ENCODE measurements around the gene RNPS1.

DNA sequence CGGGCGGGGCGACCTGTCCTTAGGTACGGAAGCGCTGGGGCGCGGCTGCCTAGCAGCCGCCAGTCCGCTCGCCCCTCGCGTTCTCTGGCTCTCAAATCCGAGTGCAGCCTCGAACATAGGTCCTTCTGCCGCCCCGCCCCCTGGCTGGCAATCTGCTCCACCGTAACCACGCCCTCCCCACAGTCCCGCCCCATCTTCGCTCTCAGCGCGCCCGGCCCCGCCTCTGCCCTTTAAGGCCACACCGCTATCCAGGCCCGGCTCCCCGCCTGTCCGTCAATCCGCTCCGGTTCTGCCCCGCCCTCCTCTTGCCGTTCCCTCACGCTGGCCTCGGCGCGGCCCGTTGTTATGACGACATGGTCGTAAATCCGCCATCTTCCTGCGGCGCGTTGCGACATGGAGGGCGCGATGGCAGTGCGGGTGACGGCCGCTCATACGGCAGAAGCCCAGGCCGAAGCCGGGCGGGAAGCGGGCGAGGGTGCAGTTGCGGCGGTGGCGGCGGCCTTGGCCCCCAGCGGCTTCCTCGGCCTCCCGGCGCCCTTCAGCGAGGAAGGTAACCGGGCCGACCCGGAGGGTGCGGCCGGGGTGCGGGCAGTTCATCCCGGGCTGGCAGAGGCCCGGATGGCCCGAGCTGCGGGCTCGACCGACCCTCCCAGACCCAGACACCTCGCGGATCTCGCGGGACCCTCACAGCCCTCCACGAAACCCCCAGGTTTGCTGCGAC, 44.5 kb downstream of the RNPS1 start, which contains the start of gene E4F1:
- TF ChIP-seq, protein P1, sequence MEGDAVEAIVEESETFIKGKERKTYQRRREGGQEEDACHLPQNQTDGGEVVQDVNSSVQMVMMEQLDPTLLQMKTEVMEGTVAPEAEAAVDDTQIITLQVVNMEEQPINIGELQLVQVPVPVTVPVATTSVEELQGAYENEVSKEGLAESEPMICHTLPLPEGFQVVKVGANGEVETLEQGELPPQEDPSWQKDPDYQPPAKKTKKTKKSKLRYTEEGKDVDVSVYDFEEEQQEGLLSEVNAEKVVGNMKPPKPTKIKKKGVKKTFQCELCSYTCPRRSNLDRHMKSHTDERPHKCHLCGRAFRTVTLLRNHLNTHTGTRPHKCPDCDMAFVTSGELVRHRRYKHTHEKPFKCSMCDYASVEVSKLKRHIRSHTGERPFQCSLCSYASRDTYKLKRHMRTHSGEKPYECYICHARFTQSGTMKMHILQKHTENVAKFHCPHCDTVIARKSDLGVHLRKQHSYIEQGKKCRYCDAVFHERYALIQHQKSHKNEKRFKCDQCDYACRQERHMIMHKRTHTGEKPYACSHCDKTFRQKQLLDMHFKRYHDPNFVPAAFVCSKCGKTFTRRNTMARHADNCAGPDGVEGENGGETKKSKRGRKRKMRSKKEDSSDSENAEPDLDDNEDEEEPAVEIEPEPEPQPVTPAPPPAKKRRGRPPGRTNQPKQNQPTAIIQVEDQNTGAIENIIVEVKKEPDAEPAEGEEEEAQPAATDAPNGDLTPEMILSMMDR (IDR thresholded peaks at IDR 0.05; ENCODE audit: low read depth, low read length), result no peak
- no peak for TF ChIP-seq EZH2phosphoT487 (IDR thresholded peaks at IDR 0.05; ENCODE audit: low read depth)

Data from OCI-LY3 (cell line).